Endothelial cell of umbilical vein (primary cell): ENCODE data around the gene MGAT5. TPM values are rescaled to one million over a fixed set of nuclear protein-coding genes. Genes with fewer than 3 reads are reported as not detected.

ENCODE experiments used
- BruUV-seq: library from RNA; stranded (reverse); fragments of 400-500 nt; replicated peaks from 2 replicates; lab custom pipeline; 2021; lab: Mats Ljungman, UMichigan
- CTCF ChIA-PET: fragments of 300-600, 350-600 bp; sonication (Branson Sonifier 250); formaldehyde crosslinking; loops from one replicate; lab custom pipeline; 2021; ENCODE audit warnings: antibody characterized with exemption, inconsistent platforms; lab: Charles Lee
- POLR2A ChIA-PET: fragments of 300-600, 350-600 bp; sonication (Branson Sonifier 250); formaldehyde crosslinking; loops from one replicate; lab custom pipeline; 2021; ENCODE audit warnings: antibody characterized with exemption, inconsistent platforms; lab: Charles Lee
- DNase-seq: peaks from one replicate; pipeline ENCODE4 v3.0.0-alpha.2; 2011; ENCODE audit warnings: low read depth, low spot score
- FAIRE-seq: peaks from 2 replicates; lab custom pipeline; 2011; peaks lifted over from hg19 to GRCh38; lab: Jason Lieb, UNC
- H2AFZ ChIP-seq: 2 replicates; pipeline ENCODE4 v1.6.0; 2012; ENCODE audit warnings: low read depth, low read length, control low read depth, inconsistent platforms
- H3K27ac ChIP-seq: 2 replicates; pipeline ENCODE4 v1.5.1; 2011; ENCODE audit warnings: low read depth, mild to moderate bottlenecking, control low read depth, low read length, moderate library complexity; ENCODE audit not compliant: insufficient read depth
- H3K27me3 ChIP-seq, 2 experiments: 2 replicates each; pipeline versions ENCODE4 v1.6.0 to v1.6.1; 2011; ENCODE audit warnings: low read length in 2 of 2, mixed read lengths in 1 of 2; ENCODE audit not compliant: control insufficient read depth in 2 of 2, insufficient read depth in 2 of 2
- H3K36me3 ChIP-seq, 2 experiments: 2 replicates in 1 of 2; 3 replicates in 1 of 2; pipeline ENCODE4 v1.5.1; 2011; ENCODE audit warnings: low read length in 2 of 2, mild to moderate bottlenecking in 1 of 2, moderate library complexity in 1 of 2; ENCODE audit not compliant: control insufficient read depth in 2 of 2, insufficient read depth in 2 of 2; ENCODE audit errors: extremely low read depth in 1 of 2
- H3K4me1 ChIP-seq: 3 replicates; pipeline ENCODE4 v1.5.1; 2011; ENCODE audit warnings: mild to moderate bottlenecking, low read length; ENCODE audit not compliant: control insufficient read depth, insufficient read depth; ENCODE audit errors: extremely low read depth
- H3K4me2 ChIP-seq: 2 replicates; pipeline ENCODE4 v1.6.1; 2011; ENCODE audit warnings: low read length, control low read depth, mixed read lengths; ENCODE audit not compliant: insufficient read depth
- H3K4me3 ChIP-seq, 3 experiments: fragments of 200-600 bp in 1 of 3; sonication (generic), shearing (Covaris generic) in 1 of 3; replicated peaks in 1 of 3; 2 replicates each; pipeline ENCODE4 v1.5.1; 2011 to 2016; ENCODE audit warnings: control low read depth in 3 of 3, low read length in 3 of 3, mild to moderate bottlenecking in 2 of 3, inconsistent platforms in 1 of 3, low read depth in 1 of 3, moderate library complexity in 1 of 3; ENCODE audit not compliant: insufficient read depth in 1 of 3
- H3K79me2 ChIP-seq: 2 replicates; pipeline ENCODE4 v1.6.0; 2012; ENCODE audit warnings: low read length, inconsistent platforms; ENCODE audit not compliant: control insufficient read depth, insufficient read depth
- H3K9ac ChIP-seq: replicated peaks from 2 replicates; pipeline ENCODE3; 2011; ENCODE audit warnings: low read length, control low read depth; ENCODE audit not compliant: insufficient read depth; ENCODE audit errors: extremely low read depth
- H3K9me1 ChIP-seq: replicated peaks from 3 replicates; pipeline ENCODE4 v1.6.0; 2011; ENCODE audit warnings: mild to moderate bottlenecking, low read length; ENCODE audit not compliant: control insufficient read depth, insufficient read depth; ENCODE audit errors: extremely low read depth
- H3K9me3 ChIP-seq: replicated peaks from 2 replicates; pipeline ENCODE4 v1.5.1; 2012; ENCODE audit warnings: low read length, inconsistent platforms; ENCODE audit not compliant: control insufficient read depth, insufficient read depth
- H4K20me1 ChIP-seq: replicated peaks from 2 replicates; pipeline ENCODE3; 2011; ENCODE audit warnings: mild to moderate bottlenecking, low read length; ENCODE audit not compliant: control insufficient read depth, insufficient read depth; ENCODE audit errors: extremely low read depth
- CTCF ChIP-seq, 2 donors: IDR thresholded peaks; 1 replicate in 1 of 2; 2 replicates in 1 of 2; pipeline ENCODE4 v1.5.1; 2011; ENCODE audit warnings: low read length in 2 of 2, mild to moderate bottlenecking in 2 of 2, moderate library complexity in 2 of 2, control low read depth in 1 of 2, inconsistent platforms in 1 of 2, low read depth in 1 of 2; ENCODE audit not compliant: insufficient read depth in 1 of 2; ENCODE audit errors: extremely low read depth in 1 of 2
- EZH2 ChIP-seq: IDR thresholded peaks from 2 replicates; pipeline ENCODE4 v1.6.1; 2012; ENCODE audit warnings: borderline replicate concordance, low read depth, mild to moderate bottlenecking, moderate library complexity, low read length, inconsistent platforms; ENCODE audit not compliant: severe bottlenecking
- FOS ChIP-seq: IDR thresholded peaks from 2 replicates; pipeline ENCODE4 v1.6.1; 2011; ENCODE audit warnings: mild to moderate bottlenecking, low read length, moderate library complexity, borderline replicate concordance; ENCODE audit not compliant: insufficient read depth
- GATA2 ChIP-seq: IDR thresholded peaks from 2 replicates; pipeline ENCODE4 v1.7.0; 2011; ENCODE audit warnings: low read depth, mild to moderate bottlenecking, moderate library complexity, mixed read lengths, low read length; ENCODE audit not compliant: insufficient read length, insufficient read depth
- JUN ChIP-seq: IDR thresholded peaks from 2 replicates; pipeline ENCODE4 v1.6.1; 2011; ENCODE audit warnings: borderline replicate concordance, low read depth; ENCODE audit not compliant: insufficient read length, insufficient read depth
- MAX ChIP-seq: IDR thresholded peaks from 2 replicates; pipeline ENCODE4 v1.6.1; 2011; ENCODE audit not compliant: insufficient read depth, insufficient read length
- MYC ChIP-seq: IDR thresholded peaks from one replicate; pipeline ENCODE4 v1.6.1; 2011; ENCODE audit warnings: mild to moderate bottlenecking, low read depth, low read length
- POLR2A ChIP-seq: IDR thresholded peaks from 2 replicates; pipeline ENCODE4 v1.6.1; 2012; ENCODE audit warnings: low read depth, mild to moderate bottlenecking, control low read depth, low read length
- POLR2AphosphoS5 ChIP-seq: IDR thresholded peaks from 2 replicates; pipeline ENCODE4 v1.6.1; 2012; ENCODE audit warnings: low read depth, mild to moderate bottlenecking, control low read depth, low read length, moderate library complexity; ENCODE audit not compliant: insufficient read depth
- dilution Hi-C: fragments of 300-500 bp; cut with MboI; formaldehyde crosslinking; loops from one replicate; pipeline ENCODE4 v1.15.0; 2019; ENCODE audit warnings: low sequenced_read_pairs; ENCODE audit not compliant: extremely low pct_ligation_motif_present
- intact Hi-C: fragments of 100-400 bp; cut with micrococcal nuclease; formaldehyde crosslinking; loops from one replicate; pipeline ENCODE4 v1.10.0; 2022
- polyA plus RNA-seq, 4 experiments: library from polyadenylated mRNA; depleted of rRNA in 3 of 4; stranded (reverse) in 3 of 4; unstranded in 1 of 4; fragments of >200 nt; gene quantifications; 2 replicates each; pipeline versions ENCODE4 v1.2.1 to v1.2.3, GENCODE V29; 2011 to 2012; ENCODE audit warnings: missing spikeins in 1 of 4
- total RNA-seq: library from RNA; stranded (reverse); gene quantifications from 2 replicates; pipeline ENCODE4 v1.2.3, GENCODE V29; 2021

The MGAT5 gene
- total and polyA plus RNA-seq, 2 donors (not counting 3 experiments of a cell fraction or from before 2014, with no cell fraction given): 17.7 to 84.1 TPM

GRCh38 chr2:134334542-134335353, 80.9 kb downstream of the MGAT5 start:
- Histone ChIP-seq H3K4me1 (no peaks in the 10 kb centered on the region), H3K4me2 (no peak overlapping the region), H3K27ac (no peak overlapping the region), H2AFZ (no peak overlapping the region), H3K9me3 (no peaks in the 10 kb centered on the region), H3K27me3 (no peaks in the 10 kb centered on the region), H3K79me2 (no peaks in the 10 kb centered on the region), H3K9ac (no peak overlapping the region), H3K36me3 (no peaks in the 10 kb centered on the region), H4K20me1 (no peaks in the 10 kb centered on the region), H3K9me1 (no peaks in the 10 kb centered on the region), H3K4me3 (no peak overlapping the region)
- FAIRE-seq (no peak), DNase-seq (no peak)
- ChIA-PET CTCF (interaction anchor here (1.2 to 1.6 kb wide), 3 partner anchors 78 to 216 kb away, joined by 4 to 6 read pairs (median 4); no protein-coding TSS in a partner anchor), POLR2A (no interaction called here)
- dilution Hi-C loops (no loop called here), intact Hi-C loops (no loop called here)
- BruUV-seq: no TSS peak
- no peak for TF ChIP-seq JUN
- no peak for TF ChIP-seq EZH2
- TF ChIP-seq POLR2AphosphoS5: no peak
- no peak for TF ChIP-seq FOS
- no peak for TF ChIP-seq MYC

- no peak overlapping the region for H3K9ac ChIP-seq
- intact Hi-C loops (no loop called here), dilution Hi-C loops (no loop called here)
- no peak overlapping the region for H2AFZ ChIP-seq
- H3K4me3 ChIP-seq: no peak overlapping the region
- H4K20me1 ChIP-seq: no peaks in the 10 kb centered on the region
- no peaks in the 10 kb centered on the region for H3K9me1 ChIP-seq
- DNase-seq (no peak), FAIRE-seq (no peak)
- H3K4me1 ChIP-seq: no peaks in the 10 kb centered on the region
- TF ChIP-seq GATA2: no peak
- no peak for TF ChIP-seq EZH2
- TF ChIP-seq CTCF (IDR thresholded peaks at IDR 0.05; ENCODE audit: extremely low read depth in 1 of 2, insufficient read depth in 1 of 2, low read depth in 1 of 2, low read length in 2 of 2): no peak
- TF ChIP-seq JUN: no peak
- TF ChIP-seq MAX: no peak
- no peak for TF ChIP-seq FOS
- no peak for TF ChIP-seq POLR2AphosphoS5
- no peak for TF ChIP-seq MYC
- no peak for TF ChIP-seq POLR2A
- H3K27ac ChIP-seq: no peak overlapping the region
- no peaks in the 10 kb centered on the region for H3K9me3 ChIP-seq
- CTCF ChIA-PET: interaction anchor here (0.8 to 1.6 kb wide), 4 partner anchors 62 to 217 kb away, joined by 3 to 4 read pairs (median 4); no protein-coding TSS in a partner anchor
- no peaks in the 10 kb centered on the region for H3K27me3 ChIP-seq
- no peaks in the 10 kb centered on the region for H3K36me3 ChIP-seq
- no peaks in the 10 kb centered on the region for H3K79me2 ChIP-seq
- no peak overlapping the region for H3K4me2 ChIP-seq
- POLR2A ChIA-PET: no interaction called here
- BruUV-seq: no TSS peak
Observed at GRCh38 chr2:134335601-134336000, 81.7 kb downstream of the MGAT5 start.
